ENCODE data around the gene POU2F3. TPM values are rescaled to one million over a fixed set of nuclear protein-coding genes. Genes with fewer than 3 reads are reported as not detected.

POU2F3 gene
- total and polyA plus RNA-seq, 2 of the 4 experiments (the other 2 are of a cell fraction): under 0.01 to 0.09 TPM

DNA sequence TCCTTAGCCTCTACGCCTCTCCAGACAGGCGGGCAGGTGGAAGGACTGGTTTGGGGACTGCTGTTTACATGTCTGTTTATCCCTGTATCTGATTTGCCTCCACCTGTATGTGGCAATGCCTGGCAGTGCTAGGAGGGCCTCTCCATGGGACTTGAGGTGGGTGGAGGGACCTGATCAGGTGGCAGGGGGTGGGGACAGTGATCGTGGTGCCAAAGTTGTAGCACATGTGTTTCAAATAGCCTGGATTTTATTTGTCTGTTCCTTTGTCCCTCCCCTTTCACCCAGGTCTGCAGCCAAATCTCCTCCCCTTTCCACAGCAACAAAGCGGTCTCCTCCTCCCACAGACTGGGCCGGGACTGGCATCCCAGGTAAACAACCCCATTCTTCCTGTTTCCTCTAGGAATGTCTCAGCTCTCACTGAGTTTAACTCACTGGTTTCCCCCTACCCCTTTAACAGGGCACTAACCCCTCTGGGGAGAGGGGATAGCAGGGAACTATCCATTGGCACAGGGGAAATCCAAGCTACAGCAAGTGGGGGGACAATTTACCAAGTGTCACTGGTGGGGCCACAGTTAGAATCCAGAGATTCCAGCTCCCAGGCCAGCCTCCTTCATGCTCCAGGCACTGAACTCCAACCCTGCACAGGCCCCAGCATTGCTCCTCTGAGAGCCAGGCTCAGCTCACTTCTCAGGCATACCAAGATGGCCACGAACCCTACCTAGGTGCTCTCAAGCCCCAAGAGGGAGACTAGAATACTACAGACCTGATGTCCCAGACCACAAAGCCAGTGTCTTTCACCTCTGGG, 62.3 kb downstream of the POU2F3 start:
- Histone ChIP-seq H3K36me3 (ENCODE audit: control insufficient read depth, insufficient read depth, low read length) (no peaks in the 10 kb centered on the region), H3K56ac (ENCODE audit: extremely low read depth, insufficient read depth, low read length) (no peak overlapping the region), H3K27ac (ENCODE audit: insufficient read depth, low read length) (no peak overlapping the region), H4K5ac (ENCODE audit: low read depth, low read length) (no peak overlapping the region), H2AFZ (replicated peaks; ENCODE audit: low read length, poor library complexity) (no peak overlapping the region), H3K4me1 (ENCODE audit: control insufficient read depth, insufficient read depth, low read length) (peaks cover 6% of the 10 kb centered on the region; the same call in 1 of the 2 replicates), H4K20me1 (ENCODE audit: insufficient read depth, low read length) (no peaks in the 10 kb centered on the region), H2BK15ac (ENCODE audit: low read depth, low read length) (no peak overlapping the region), H4K8ac (ENCODE audit: low read depth in 2 of 2, low read length in 2 of 2) (no peak overlapping the region), H3K9me1 (ENCODE audit: insufficient read depth, low read length) (peaks cover 22% of the 10 kb centered on the region; the same call in 1 of the 2 replicates), H3K4ac (ENCODE audit: low read depth, low read length) (no peak overlapping the region), H2AK9ac (replicated peaks; ENCODE audit: low read depth, low read length, poor library complexity) (no peak overlapping the region), H3K9me3 (ENCODE audit: control insufficient read depth, insufficient read depth, low read length) (no peaks in the 10 kb centered on the region), H3K14ac (replicated peaks; ENCODE audit: low read depth, low read length) (no peak overlapping the region), H4K91ac (ENCODE audit: insufficient read depth, low read depth, low read length) (no peak overlapping the region), H3K4me3 (ENCODE audit: insufficient read depth, low read depth, low read length) (no peak overlapping the region), H3K9ac (ENCODE audit: low read depth, low read length) (no peak overlapping the region), H3K18ac (ENCODE audit: low read depth, low read length) (no peak overlapping the region), H3K23ac (ENCODE audit: low read depth, low read length) (no peak overlapping the region), H3K79me1 (ENCODE audit: low read depth in 1 of 2, low read length in 2 of 2) (no peaks in the 10 kb centered on the region), H3K27me3 (ENCODE audit: control insufficient read depth, insufficient read depth, low read length) (peaks cover 22% of the 10 kb centered on the region), H3K4me2 (ENCODE audit: low read depth, low read length) (no peak overlapping the region), H2BK20ac (ENCODE audit: low read depth, low read length) (no peak overlapping the region), H2BK5ac (ENCODE audit: low read depth, low read length, poor library complexity, severe bottlenecking) (no peak overlapping the region), H2BK120ac (ENCODE audit: low read depth, low read length) (no peak overlapping the region), H2AK5ac (ENCODE audit: low read depth, low read length) (no peak overlapping the region)
- no peak for TF ChIP-seq MAZ (IDR thresholded peaks at IDR 0.05; ENCODE audit: borderline replicate concordance, low read depth, low read length)
- ChIA-PET CTCF (interaction anchor here (0.8 to 1.8 kb wide), 20 partner anchors 14 to 140 kb away, joined by 3 to 15 read pairs (median 4); no protein-coding TSS in a partner anchor), POLR2A (ENCODE audit: unreplicated experiment) (no interaction called here)
- no CpG with 5 or more reads among the region's 6 CpGs for WGBS, 2 experiments (ENCODE audit: extremely low coverage in 2 of 2, insufficient read length in 1 of 2)
- dilution Hi-C loops (cut with HindIII; ENCODE audit: low sequenced_read_pairs, unreplicated experiment) (no loop called here), in situ Hi-C loops (cut with MboI; ENCODE audit: low sequenced_read_pairs) (loop anchor here (5.0 to 25.0 kb wide), 2 partner anchors 130 to 385 kb away; no protein-coding TSS in a partner anchor), intact Hi-C loops (cut with micrococcal nuclease) (loop anchor here (5.0 kb wide), 1 partner anchor 635 kb away; no protein-coding TSS in a partner anchor)
- DNase-seq (no peak), ATAC-seq (ENCODE audit: low read depth) (no peak)
- BruUV-seq (replicated peaks): no TSS peak
